ENCODE measurements around the gene IVD.

IVD gene

DNA sequence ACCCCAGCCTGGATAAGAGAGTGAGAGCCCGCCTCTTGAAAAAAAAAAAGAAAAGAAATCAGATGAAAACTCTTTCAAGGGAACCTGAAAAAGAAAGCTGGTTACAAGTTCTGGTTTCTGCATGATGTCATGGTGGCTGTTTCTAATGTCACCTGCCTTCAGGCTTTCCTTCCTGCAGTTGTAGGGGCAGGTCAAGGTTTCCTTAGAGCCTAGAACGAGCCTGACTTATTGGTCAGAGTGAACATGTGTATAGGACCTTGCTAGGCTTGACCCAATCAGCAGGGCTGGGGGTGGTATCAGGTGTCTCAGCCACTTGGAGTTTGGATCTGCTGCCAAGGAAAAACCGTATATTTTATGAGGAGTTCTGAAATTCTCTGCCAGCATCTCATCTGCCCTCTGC, 3.8 kb downstream of the IVD start:
- no peak for DNase-seq (ENCODE audit: low read depth, low spot score)
- no peaks in the 10 kb centered on the region for H3K4me1 ChIP-seq (ENCODE audit: insufficient read depth, insufficient read length)
- H3K4me3 ChIP-seq (ENCODE audit: insufficient read length, low read depth), result no peak overlapping the region
- no peak overlapping the region for H3K9ac ChIP-seq (ENCODE audit: insufficient read length, low read depth)
- H3K27me3 ChIP-seq (ENCODE audit: insufficient read depth, insufficient read length), result no peaks in the 10 kb centered on the region
- H3K36me3 ChIP-seq (ENCODE audit: insufficient read depth, insufficient read length, low read length), result peaks cover 67% of the 10 kb centered on the region
- H3K9me3 ChIP-seq (ENCODE audit: insufficient read depth, low read length), result no peaks in the 10 kb centered on the region
- TF ChIP-seq SUZ12 (IDR thresholded peaks at IDR 0.05; ENCODE audit: extremely low read depth, insufficient read depth, insufficient read length) (no peak), YY1 (IDR thresholded peaks at IDR 0.05; ENCODE audit: insufficient read depth, insufficient read length) (no peak), ZNF274 (IDR thresholded peaks at IDR 0.05; ENCODE audit: low read depth, low read length) (no peak)

DNA sequence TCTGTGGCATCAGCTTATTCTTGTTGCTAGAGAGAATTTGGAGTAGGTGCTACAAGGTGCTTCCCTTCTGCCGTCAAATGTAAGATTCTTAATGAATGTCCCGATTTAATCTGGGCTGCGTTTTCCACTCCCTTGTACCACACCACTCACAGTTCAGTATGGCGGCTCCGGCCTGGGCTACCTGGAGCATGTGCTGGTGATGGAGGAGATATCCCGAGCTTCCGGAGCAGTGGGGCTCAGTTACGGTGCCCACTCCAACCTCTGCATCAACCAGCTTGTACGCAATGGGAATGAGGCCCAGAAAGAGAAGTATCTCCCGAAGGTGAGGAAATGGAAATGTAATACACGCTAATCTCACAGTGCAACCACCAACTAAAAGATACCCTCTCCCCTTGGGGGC, 4.9 kb downstream of the IVD start:
- Histone ChIP-seq H3K9me3 (ENCODE audit: insufficient read depth, low read length) (no peaks in the 10 kb centered on the region), H3K27me3 (ENCODE audit: insufficient read depth, insufficient read length) (no peaks in the 10 kb centered on the region), H3K4me1 (ENCODE audit: insufficient read depth, insufficient read length) (no peaks in the 10 kb centered on the region), H3K4me3 (ENCODE audit: insufficient read length, low read depth) (no peak overlapping the region), H3K9ac (ENCODE audit: insufficient read length, low read depth) (no peak overlapping the region), H3K36me3 (ENCODE audit: insufficient read depth, insufficient read length, low read length) (peaks cover 77% of the 10 kb centered on the region)
- DNase-seq (ENCODE audit: low read depth, low spot score), result no peak
- TF ChIP-seq ZNF274 (IDR thresholded peaks at IDR 0.05; ENCODE audit: low read depth, low read length) (no peak), YY1 (IDR thresholded peaks at IDR 0.05; ENCODE audit: insufficient read depth, insufficient read length) (no peak), SUZ12 (IDR thresholded peaks at IDR 0.05; ENCODE audit: extremely low read depth, insufficient read depth, insufficient read length) (no peak)

DNA sequence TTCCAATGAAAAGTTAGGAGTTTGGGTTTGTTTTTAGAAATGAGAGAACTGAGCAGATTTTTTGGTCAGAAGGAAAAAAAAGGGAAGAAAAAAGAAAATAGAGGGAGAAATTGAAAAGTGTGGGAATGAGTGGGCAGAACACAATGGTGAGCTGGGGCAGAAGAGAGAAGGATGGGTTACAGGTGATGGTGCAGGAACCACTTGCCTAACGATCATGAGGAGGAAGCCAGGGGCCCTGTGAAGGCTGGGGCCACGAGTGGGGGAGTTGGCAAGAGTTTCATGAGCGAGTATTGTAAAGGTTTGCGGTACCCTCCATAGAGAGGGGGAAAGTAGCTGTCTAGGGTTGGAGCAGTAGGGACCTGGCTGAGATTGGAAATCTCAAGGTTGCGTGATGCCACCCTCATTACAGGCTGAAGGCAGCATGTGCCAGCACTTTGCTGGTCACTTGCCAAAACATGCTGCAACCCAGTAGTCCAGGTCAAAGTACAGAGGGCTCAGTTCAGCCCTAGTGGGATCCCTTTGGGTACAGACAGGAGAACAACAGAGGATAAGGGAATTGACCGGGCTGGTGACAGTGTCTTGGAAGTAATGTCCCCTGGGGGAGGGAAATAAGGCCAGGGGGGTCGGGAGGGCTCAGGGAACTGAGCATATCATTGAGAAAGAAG, 6.6 kb downstream of the IVD start:
- H3K27me3 ChIP-seq (ENCODE audit: insufficient read depth, insufficient read length), result no peaks in the 10 kb centered on the region
- H3K9me3 ChIP-seq (ENCODE audit: insufficient read depth, low read length), result no peaks in the 10 kb centered on the region
- no peak overlapping the region for H3K9ac ChIP-seq (ENCODE audit: insufficient read length, low read depth)
- DNase-seq (ENCODE audit: low read depth, low spot score), result no peak
- H3K4me1 ChIP-seq (ENCODE audit: insufficient read depth, insufficient read length), result no peaks in the 10 kb centered on the region
- H3K36me3 ChIP-seq (ENCODE audit: insufficient read depth, insufficient read length, low read length), result peaks cover 88% of the 10 kb centered on the region
- TF ChIP-seq ZNF274 (IDR thresholded peaks at IDR 0.05; ENCODE audit: low read depth, low read length), result no peak
- TF ChIP-seq SUZ12 (IDR thresholded peaks at IDR 0.05; ENCODE audit: extremely low read depth, insufficient read depth, insufficient read length), result no peak
- TF ChIP-seq YY1 (IDR thresholded peaks at IDR 0.05; ENCODE audit: insufficient read depth, insufficient read length), result no peak
- no peak overlapping the region for H3K4me3 ChIP-seq (ENCODE audit: insufficient read length, low read depth)

DNA sequence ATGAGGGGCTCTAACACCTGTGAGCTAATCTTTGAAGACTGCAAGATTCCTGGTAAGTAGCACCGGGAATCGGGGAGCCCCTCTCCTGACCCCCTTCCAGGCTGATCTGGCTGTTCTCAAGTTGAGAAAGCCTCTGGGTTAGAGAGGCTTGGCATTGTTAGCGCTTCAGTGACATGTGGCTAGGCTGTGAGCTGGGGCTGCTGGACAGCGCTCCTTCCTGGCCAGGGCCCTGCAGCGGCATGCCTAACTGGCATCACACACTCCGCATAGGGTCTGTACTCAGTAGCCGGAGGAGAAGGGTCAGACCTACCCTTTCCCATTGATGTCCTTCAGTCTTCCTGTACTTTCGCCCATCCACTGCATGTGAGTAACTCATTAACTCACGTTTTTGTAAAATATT, 7.4 kb downstream of the IVD start:
- no peak for DNase-seq (ENCODE audit: low read depth, low spot score)
- H3K36me3 ChIP-seq (ENCODE audit: insufficient read depth, insufficient read length, low read length), result peaks cover 88% of the 10 kb centered on the region

DNA sequence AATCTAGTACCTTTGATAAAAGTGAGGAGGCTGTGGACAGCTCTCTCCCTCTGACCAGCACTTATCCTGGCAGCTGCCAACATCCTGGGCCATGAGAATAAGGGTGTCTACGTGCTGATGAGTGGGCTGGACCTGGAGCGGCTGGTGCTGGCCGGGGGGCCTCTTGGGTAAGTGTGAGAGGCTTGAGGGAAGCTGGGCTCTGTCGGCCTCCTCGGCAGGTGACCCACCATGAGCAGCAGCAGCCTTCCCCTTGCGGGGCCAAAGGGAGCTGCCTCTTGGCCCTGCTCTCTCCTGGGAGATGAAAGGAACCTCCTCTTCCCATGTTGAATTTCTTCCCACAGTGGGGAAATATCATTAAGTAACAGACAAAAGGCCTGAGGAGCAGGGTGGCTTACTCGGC, 9.2 kb downstream of the IVD start:
- Histone ChIP-seq H3K27me3 (ENCODE audit: insufficient read depth, insufficient read length) (no peaks in the 10 kb centered on the region), H3K4me3 (ENCODE audit: insufficient read length, low read depth) (no peak overlapping the region), H3K36me3 (ENCODE audit: insufficient read depth, insufficient read length, low read length) (peaks cover 78% of the 10 kb centered on the region), H3K9me3 (ENCODE audit: insufficient read depth, low read length) (no peaks in the 10 kb centered on the region), H3K9ac (ENCODE audit: insufficient read length, low read depth) (no peak overlapping the region), H3K4me1 (ENCODE audit: insufficient read depth, insufficient read length) (no peaks in the 10 kb centered on the region)
- no peak for TF ChIP-seq ZNF274 (IDR thresholded peaks at IDR 0.05; ENCODE audit: low read depth, low read length)
- TF ChIP-seq SUZ12 (IDR thresholded peaks at IDR 0.05; ENCODE audit: extremely low read depth, insufficient read depth, insufficient read length), result no peak
- TF ChIP-seq YY1 (IDR thresholded peaks at IDR 0.05; ENCODE audit: insufficient read depth, insufficient read length), result no peak
- DNase-seq (ENCODE audit: low read depth, low spot score), result no peak

More for the DNA sequence above, 7.4 kb downstream of the IVD start:
- no peak overlapping the region for H3K4me3 ChIP-seq (ENCODE audit: insufficient read length, low read depth)
- H3K9ac ChIP-seq (ENCODE audit: insufficient read length, low read depth), result no peak overlapping the region
- H3K9me3 ChIP-seq (ENCODE audit: insufficient read depth, low read length), result no peaks in the 10 kb centered on the region
- TF ChIP-seq YY1 (IDR thresholded peaks at IDR 0.05; ENCODE audit: insufficient read depth, insufficient read length), result no peak
- TF ChIP-seq SUZ12 (IDR thresholded peaks at IDR 0.05; ENCODE audit: extremely low read depth, insufficient read depth, insufficient read length), result no peak
- TF ChIP-seq ZNF274 (IDR thresholded peaks at IDR 0.05; ENCODE audit: low read depth, low read length), result no peak
- H3K4me1 ChIP-seq (ENCODE audit: insufficient read depth, insufficient read length), result no peaks in the 10 kb centered on the region
- no peaks in the 10 kb centered on the region for H3K27me3 ChIP-seq (ENCODE audit: insufficient read depth, insufficient read length)

DNA sequence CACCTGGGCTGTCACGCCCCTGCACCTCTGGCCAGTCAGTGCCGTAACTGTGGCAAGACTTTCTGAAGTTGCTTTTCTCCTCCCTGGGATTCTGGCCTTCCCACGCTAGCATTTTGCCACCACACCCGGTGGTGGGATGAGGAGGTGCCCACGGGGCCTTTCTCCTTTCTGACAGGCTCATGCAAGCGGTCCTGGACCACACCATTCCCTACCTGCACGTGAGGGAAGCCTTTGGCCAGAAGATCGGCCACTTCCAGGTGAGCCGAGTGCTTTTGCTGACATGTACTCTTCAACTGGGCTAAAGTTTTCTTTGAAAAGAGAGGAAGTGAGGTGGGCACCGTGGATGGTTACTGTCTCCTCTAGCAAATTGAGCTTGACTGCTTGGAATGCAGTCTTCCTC, 9.6 kb downstream of the IVD start:
- H3K9ac ChIP-seq (ENCODE audit: insufficient read length, low read depth), result no peak overlapping the region
- H3K36me3 ChIP-seq (ENCODE audit: insufficient read depth, insufficient read length, low read length), result peaks cover 75% of the 10 kb centered on the region
- no peaks in the 10 kb centered on the region for H3K27me3 ChIP-seq (ENCODE audit: insufficient read depth, insufficient read length)
- no peak for TF ChIP-seq SUZ12 (IDR thresholded peaks at IDR 0.05; ENCODE audit: extremely low read depth, insufficient read depth, insufficient read length)
- no peak for TF ChIP-seq YY1 (IDR thresholded peaks at IDR 0.05; ENCODE audit: insufficient read depth, insufficient read length)
- no peak for TF ChIP-seq ZNF274 (IDR thresholded peaks at IDR 0.05; ENCODE audit: low read depth, low read length)
- no peak overlapping the region for H3K4me3 ChIP-seq (ENCODE audit: insufficient read length, low read depth)
- no peaks in the 10 kb centered on the region for H3K4me1 ChIP-seq (ENCODE audit: insufficient read depth, insufficient read length)
- no peak for DNase-seq (ENCODE audit: low read depth, low spot score)
- H3K9me3 ChIP-seq (ENCODE audit: insufficient read depth, low read length), result no peaks in the 10 kb centered on the region

DNA sequence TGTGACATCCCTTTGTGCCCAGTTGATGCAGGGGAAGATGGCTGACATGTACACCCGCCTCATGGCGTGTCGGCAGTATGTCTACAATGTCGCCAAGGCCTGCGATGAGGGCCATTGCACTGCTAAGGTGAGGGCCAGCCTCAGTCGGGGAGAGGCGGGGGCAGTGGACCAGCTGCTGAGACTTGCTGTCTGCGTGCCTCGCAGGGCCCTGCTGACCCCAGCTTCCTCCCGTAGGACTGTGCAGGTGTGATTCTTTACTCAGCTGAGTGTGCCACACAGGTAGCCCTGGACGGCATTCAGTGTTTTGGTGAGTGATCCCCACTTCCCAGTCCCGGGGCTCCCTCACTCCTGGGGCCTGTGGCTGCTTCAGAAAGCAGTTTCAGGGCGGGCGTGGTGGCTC, 10.5 kb downstream of the IVD start:
- Histone ChIP-seq H3K9me3 (ENCODE audit: insufficient read depth, low read length) (no peaks in the 10 kb centered on the region), H3K36me3 (ENCODE audit: insufficient read depth, insufficient read length, low read length) (peaks cover 67% of the 10 kb centered on the region), H3K27me3 (ENCODE audit: insufficient read depth, insufficient read length) (no peaks in the 10 kb centered on the region)

More for the DNA sequence above, 10.5 kb downstream of the IVD start:
- Histone ChIP-seq H3K9ac (ENCODE audit: insufficient read length, low read depth) (no peak overlapping the region), H3K4me3 (ENCODE audit: insufficient read length, low read depth) (no peak overlapping the region), H3K4me1 (ENCODE audit: insufficient read depth, insufficient read length) (peaks cover 2% of the 10 kb centered on the region)
- no peak for DNase-seq (ENCODE audit: low read depth, low spot score)
- no peak for TF ChIP-seq YY1 (IDR thresholded peaks at IDR 0.05; ENCODE audit: insufficient read depth, insufficient read length)

All from NT2/D1 (cell line).